8988T (cell line): ENCODE measurements around the gene NKIRAS2.

ENCODE experiments used
- DNase-seq: peaks from one replicate; pipeline ENCODE4 v3.0.0; 2011

Gene NKIRAS2

DNA sequence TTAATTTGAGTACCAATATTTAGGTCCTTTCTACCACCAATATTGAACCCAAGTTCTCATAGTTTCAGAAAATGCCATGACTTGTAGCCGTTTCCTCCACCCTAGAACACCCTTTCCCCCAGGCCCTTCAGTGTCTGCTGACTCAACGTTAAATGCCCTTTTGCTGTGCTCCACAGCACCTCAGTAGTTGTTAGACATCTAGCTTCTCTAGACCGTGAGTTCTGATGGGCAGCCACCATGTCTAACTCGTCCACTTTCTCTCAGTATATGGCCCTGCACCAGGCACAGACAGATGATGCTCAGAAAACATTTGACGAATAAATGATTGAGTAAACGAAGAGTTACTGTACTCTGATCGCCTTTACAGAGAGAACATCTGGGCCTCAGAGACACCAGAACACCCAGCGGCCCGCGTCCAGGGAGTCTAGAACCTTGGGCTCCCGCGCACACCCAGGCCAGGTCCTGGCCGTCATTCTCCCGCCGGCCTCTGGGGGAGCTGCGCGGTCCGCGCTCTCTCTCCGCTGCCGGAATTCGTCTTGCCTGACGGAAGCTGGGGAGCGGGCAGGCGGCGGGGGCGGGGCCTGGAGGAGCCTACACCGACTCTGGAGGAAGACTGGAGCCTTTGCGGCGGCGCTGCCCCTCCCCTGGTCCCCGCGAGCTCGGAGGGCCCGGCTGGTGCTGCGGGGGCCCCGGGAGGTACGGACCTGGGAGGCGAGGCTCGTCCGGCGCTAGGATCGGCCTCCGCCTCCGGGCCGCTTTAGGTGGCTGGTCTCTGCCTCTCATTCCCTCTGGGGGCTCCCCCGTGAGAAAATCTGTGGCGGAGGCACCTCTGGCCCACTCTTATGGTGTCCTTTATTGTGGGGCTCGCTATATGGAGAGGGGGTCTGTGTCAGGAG is at the start of gene NKIRAS2:
TSS of gene NKIRAS2 (plus strand) at position 582 of the 896 bp plus-strand sequence. CDS start 1,488 bp downstream, outside the sequence.
- peak; percentile 88 for DNase-seq

DNA sequence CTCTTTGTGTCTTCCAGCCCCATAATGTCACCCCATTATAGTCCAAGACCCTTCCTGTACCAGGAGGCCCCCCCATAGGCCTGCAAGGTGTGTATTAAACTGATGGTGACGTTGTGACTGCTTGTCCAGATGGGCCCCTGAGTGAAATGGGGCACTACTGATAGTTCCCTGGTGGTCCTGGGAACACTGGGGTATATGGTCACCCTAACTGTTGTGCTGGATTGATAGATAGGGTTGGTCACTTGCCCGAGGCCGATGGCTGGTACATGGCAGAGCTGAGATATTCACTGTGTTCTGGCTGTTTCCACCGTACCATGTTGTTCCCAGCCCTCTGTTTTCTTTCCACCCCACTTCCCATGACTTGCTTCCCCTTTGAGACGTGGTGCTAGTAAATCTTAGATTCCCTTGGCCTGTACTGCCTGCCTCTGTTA is 49.0 kb upstream of the NKIRAS2 start:
- no peak for DNase-seq

DNA sequence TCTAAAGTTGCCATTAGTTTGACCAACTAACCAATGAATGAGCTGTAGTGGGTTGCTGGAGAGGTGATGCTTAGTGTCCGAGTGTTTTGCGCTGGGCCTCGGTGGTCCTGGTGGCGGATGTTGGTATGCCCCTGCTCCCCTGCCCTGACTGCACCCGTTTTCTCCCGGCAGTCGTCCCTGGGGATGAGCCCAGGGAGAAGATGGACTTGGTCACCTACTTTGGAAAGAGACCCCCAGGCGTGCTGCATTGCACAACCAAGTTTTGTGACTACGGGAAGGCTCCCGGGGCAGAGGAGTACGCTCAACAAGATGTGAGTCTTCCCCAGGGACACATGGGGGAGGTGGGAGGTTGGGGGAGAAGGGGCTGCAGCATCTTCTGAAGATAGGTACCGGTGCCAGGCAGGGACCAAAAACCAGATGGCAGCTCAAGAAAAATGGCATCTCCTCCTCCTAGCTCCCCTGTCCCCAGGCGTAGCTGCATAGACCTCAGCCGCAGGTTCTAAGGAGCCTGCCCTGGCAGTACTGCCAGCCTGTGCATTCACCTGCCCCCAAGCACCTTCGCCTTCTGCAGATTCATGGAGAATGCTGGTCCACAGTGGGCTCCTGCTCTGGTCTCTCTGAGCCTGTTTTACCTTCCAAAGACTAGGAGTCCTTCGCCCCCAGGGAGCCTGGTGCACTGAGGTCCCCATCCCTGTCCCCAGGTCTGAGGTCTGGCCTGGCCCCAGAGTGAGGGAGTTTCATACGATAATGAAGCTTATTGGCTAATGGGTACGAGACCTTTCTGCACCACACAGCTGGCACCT is 48.0 kb upstream of the NKIRAS2 start:
- no peak for DNase-seq

DNA sequence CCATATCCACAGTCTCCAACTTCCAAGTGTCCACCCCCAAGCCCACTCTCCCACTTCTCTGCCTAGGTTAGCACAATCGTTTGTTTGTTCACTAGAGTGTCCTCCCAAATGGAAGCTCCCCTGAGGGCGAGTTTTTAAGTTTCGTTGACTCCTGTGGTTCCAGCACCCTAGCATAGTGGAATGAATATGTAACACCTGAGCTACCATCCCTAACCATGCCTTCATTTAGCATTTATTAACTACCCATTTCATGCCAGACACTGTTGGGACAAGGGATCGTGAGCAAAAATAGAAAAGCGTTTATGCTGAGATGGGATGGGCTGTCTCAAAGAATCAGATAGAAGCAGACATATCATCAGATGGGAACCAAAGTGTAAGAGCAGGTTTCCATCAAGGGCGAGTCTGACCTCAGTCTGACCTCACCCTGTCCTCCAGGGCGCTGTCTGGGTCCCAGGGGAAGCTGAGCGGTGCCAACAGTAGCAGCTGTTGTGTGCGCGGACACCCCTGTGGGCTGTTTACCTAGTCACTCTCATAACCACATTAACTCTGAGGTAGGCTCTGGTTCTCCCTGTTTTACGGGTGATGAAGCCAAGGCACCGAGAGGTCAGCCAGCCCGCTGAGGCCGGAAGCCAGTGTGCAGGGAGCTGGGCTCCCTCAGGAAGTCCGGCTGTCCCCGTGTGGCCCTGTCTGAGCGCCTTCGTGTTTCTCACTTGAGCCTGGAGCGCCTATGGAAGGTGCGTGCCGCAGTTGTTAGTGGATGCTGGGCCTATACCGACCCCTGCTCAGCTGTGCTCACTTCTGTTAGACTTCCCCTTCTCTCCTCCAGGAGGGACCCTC is 47.1 kb upstream of the NKIRAS2 start:
- no peak for DNase-seq

DNA sequence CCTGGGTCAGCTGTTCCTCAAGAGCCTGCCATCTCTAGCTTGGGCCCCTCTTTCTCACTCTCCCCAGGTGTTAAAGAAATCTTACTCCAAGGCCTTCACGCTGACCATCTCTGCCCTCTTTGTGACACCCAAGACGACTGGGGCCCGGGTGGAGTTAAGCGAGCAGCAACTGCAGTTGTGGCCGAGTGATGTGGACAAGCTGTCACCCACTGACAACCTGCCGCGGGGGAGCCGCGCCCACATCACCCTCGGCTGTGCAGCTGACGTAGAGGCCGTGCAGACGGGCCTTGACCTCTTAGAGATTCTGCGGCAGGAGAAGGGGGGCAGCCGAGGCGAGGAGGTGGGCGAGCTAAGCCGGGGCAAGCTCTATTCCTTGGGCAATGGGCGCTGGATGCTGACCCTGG is 46.5 kb upstream of the NKIRAS2 start:
- DNase-seq, result no peak

DNA sequence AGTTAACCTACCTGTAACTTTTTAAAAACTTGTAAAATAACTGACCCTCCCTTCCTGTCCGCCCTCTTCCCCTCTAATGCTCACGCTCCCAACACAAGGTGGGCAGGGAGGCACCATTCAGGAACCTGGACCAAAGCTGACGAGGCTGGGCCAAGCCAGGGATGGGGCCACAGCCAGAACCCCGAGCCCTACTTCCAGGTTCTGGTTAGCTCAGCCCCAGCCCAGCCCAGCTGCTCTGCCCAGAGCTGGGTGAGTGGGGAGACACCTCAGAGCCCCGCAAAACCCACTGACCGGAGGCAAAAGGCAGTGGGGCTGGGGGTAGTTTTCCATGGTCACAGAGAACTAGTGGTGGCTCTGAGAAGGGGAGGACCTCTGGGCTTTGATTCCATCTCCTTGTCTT is 45.9 kb upstream of the NKIRAS2 start:
- no peak for DNase-seq

DNA sequence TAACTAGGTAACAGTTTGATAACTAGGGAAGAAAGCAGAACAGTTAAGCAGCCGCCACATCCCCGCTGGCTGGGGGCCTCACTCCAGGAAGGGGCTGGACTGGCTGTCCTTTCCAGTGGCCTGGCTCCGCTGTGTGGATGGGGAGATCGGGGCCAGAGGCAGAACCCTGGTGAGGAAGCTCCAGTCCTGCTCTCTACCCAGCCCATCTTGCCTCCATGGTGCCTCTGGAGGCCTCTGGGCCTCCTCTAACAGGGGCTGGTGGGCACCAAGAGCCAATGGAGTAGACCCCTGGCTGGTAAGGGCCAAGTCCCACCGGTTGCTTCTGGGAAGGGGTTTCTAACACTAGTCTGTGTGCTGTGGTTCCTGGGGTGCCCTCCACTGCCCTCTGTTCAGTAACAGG is 45.2 kb upstream of the NKIRAS2 start:
- DNase-seq, result no peak

DNA sequence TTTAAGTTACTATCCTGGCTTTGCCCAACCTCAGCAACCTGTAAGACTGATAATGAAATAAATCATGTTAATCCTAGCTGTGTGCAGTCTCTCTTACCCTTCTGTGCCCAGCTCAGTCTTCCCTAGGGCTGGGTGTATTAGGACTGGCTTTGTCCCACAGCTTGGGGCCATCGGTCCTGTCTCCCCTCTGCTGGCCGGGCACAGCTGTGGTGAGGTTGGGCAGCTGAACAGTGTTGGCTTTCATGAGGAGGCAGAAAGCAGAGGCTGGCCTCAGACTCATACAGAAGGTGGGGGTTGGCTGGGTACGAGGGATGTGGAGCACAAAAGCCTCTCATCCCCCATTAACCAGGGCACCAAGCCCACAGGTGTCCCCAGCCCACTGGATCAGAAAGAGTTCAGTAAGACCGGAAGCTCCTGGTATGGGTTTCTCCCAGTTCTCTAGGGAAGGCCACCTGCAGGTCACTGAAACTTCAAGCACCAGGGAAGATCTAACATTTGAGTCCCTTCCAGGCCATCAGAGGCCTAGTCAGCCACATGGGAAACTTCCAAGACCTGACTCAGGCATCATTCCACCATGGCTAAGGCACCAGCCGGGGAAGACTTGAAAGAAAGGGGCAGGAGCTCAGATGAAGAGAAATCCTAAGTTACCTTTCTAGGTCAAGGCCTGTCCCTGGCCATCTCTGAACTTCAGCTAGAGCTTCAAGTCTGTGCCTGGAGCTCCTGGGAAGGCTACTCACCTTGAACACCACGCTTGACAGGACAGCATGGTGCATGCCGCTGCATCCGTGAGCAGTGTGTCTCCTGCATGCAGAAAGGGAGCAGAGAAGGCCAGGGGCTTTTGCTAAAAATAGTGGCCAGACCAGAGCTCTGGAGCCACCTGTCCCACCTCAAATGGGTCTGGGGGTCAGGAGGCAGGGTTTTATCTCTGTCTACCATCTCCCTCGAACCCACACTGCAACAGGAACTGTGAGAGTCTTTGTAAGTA is 44.5 kb upstream of the NKIRAS2 start:
- no peak for DNase-seq

DNA sequence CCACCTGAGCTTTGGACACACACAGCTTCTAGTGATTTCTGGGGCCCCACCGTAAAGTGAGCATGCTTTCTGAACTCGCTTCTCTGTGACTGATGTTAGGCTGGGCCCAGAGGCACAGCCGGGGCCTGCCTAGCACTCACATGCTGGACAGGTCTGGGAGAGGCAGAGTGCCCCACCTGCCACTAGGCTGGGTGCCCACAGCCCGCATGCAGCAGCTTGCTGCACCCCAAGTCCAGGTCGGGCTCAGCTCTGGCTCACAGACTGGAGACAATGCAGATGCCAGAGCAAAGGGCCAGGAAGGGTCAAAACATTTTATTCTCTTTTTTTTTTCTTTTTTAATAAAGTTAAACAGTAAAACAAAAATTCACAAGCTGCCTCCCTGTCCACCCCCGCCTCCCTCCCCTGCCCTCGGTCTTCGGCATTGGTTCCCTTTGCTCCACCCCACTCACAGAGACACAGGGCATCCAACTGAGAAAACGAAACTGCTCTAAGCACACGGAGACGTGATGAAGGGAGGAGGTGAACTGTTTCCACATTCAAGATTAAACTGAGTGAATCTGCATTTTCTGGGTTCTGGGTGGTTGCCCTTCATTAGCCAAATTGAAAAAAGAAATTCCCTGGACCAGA is 43.6 kb upstream of the NKIRAS2 start:
- no peak for DNase-seq

DNA sequence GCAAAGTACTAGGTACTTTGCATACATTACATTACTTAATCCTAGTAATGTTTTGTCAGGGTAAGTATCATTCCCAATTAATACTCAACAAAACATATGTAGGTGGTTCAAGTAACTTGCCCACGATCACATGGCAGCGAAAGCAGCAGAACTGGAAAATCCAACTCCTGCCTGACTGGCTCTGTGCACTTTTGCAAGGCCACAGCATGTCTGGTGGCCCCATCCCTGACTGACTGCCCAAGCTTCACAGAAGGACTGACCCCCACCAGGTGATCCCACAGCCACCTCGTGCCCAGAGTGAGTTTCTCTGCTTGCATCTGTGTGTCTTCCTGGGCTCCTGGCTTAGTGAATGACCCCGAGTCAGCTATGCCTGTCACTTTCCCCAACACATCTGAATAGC is 41.9 kb upstream of the NKIRAS2 start:
- DNase-seq, result no peak

DNA sequence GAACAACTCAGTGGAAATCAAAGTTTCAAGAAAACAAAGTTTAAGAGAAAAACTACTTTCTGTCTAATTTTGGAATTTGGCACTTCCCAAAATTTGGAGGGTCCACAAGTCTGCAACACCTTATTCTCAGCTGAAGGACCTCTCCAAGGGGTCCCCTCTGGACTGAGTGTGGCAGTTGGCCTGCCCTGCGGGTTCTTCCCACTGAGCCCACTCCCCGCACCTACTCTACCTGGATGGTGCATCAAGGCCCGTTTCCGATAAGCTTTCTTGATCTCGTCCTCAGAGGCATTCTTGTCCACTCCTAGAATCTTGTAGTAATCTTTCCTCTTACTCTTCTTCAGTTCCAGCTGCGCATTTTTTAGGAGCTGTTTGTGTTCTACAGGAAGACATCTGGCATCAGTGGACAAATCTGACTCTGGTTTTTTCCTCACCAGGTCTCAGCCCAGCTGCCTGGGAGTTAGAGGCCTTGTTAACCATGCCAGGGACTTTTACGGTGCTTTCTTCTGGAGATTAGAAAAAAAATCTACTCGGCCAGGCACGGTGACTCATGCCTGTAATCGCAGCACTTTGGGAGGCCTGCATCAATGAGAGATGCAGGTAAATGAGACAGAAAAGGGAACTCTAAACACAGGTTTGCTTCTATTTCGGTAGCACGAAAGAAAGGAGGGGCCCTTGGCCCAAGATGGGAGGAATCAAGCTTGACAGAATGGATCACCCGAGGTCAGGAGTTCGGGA is 37.7 kb upstream of the NKIRAS2 start:
- DNase-seq, result no peak

DNA sequence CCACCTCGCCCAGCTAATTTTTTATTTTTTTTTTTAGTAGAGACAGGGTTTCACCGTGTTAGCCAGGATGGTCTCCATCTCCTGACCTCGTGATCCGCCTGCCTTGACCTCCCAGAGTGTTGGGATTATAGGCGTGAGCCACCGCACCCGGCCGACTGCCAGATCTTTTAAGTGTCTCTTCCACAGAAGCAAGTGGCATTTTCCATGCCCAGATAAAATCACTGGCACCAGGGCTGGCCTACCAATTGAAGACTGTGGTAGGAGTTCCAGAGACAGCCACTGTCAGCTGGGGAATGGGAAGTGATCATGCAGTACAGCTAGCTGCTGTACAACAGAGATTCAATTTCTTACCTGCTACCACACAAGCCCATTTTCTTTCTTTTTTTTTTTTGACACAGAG is 35.4 kb upstream of the NKIRAS2 start:
- no peak for DNase-seq

DNA sequence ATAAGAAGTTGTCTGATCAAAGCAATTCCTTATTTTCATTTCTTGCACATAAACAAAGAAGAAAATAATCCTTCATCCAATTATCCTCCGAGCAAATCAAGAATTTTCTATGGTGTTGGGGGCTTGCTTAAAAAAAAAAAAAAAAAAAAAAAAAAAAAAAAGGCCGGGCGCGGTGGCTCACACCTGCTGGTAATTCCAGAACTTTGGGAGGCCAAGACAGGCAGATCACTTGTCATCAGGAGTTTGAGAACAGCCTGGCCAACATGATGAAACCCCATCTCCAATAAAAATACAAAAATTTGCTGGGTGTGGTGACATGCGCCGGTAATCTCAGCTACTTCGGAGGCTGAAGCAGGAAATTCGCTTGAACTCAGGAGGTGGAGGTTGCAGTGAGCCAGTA is 34.0 kb upstream of the NKIRAS2 start:
- DNase-seq, result no peak

DNA sequence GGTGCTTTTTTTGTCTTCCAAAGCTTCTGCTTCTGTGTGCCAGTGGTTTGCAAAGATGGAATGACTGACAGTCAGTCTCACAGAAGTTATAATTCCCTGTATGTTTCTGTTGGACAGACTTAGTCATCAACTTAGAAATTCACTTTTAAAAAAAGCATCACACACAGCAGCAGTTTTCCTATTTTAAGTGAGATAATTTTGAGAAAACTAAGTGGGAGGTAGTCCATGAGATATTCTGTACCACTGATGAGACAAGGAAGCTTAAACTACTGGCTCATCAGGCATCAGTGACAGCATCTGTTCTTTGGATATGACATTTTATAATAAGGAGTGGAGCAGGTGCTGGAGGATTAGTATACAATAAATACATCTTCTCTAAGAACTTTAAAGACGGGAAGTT is 33.3 kb upstream of the NKIRAS2 start:
- no peak for DNase-seq

DNA sequence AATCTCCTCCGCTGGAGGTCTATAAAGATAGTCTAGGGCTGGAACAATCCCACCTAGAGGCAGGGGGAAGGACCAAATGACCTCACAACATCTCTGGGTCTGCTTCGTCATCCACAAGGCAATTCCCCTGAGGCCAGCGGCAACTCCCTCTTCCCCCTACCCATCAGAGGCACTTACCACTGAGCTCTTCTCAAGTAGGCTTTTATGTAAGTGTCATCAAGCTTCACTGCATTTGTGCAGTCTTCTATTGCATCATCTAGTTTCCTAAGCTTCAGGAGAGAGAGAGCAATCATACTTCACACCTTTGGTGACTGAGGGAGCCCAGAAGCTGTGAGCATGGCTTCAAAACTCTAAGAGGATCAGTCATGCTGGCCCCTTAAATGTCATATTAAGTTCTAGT is 32.2 kb upstream of the NKIRAS2 start:
- no peak for DNase-seq

DNA sequence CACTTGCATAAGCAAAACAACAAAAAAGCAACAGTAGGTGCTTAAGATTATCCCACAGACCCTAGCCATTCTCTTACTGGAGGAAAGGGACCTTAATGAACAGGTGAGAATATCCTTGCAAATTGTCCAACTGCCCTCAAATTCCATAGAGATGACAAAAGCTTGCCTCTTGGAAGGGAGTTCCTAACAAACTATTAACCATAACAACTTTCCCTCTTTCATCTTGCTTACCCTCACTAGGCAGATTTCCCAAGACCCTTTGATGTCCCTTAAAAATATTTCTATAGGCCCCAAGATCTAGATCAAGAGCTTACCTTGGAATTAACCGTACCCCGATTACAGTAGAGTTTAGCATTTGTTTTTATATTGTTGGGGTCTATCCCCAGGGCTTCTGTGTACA is 31.5 kb upstream of the NKIRAS2 start:
- DNase-seq, result no peak

DNA sequence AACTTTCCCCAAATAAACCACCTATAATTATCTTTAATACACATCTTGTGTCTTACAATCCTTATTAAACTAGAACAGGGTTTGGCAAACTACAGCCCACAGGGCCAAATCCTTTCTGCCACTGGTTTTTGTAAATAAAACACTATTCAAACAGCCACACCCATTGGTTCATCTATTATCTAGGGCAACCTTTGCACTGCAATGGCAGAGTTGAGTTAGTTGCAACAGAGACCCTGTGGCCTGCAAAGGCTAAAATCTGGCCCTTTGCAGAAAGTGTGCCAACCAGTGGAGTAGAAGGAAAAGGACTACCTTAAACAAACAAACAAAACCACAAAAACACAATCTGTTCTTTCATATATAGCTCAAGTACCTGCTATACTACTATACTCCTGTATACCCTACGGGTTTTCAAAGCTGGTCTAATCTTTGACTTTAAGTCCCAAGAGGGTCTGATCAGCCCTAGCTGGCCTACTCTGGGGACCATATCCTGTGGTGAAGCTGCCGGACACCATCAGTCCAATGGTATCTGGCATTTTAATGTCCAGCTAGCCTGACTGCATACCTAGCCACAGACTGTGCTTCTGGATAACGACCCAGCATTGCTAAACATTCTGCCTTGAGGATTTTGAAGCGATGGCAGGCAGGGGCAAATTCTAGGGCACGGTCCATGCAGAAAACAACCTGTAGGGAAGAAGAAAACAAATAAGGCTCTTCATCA is 30.0 kb upstream of the NKIRAS2 start:
- DNase-seq, result no peak

DNA sequence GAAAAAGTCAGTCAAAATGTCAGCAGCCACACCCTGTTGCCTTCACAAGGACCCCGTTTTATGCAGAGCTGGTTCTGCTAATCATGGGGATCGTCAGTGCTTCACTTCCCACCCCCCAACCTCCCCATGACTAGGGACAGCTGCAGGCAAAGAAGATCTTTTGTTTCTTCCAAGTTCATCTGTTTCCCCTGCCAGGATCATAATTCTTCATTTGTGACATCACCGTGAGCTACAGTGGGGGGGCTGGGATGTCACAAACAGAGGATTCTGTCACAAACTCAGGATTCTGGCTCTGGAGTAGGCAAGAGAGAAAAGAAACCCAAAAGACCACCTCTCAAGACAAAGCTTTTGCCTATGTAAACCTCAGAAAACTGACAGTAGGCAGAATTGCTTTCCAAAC is 27.3 kb upstream of the NKIRAS2 start:
- no peak for DNase-seq

DNA sequence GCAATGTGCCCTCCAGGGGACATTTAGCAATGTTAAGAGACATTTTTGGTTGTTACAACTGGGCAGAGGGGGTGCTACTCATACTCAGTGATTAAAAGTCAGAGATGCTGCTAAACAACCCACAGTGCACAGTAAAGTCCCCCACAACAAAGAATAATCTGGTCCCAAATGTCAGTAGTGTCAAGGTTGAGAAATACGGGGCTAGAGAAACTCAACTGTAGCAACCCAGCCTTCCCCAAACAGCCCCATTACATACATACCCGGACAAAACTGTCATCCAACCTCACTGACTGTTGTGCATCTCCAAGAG is 23.1 kb upstream of the NKIRAS2 start:
- no peak for DNase-seq

DNA sequence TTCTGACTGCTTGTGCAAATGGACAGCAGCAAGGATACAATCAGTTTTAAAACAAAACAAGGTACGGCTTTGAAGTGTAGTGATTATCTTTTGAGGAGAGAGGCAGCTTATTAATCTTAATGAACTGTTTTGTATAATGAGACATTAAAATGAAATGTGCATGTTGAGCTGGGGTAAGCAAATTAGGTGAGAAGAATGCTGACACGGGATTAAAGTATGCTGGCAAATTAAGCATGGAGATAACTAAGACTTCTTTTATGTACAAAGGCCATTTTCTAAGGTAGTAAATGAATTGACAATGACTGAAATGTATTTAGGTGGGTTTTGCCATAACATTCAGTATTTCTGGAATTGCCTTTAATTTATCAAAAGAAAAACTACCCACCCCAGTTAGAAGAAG is 21.4 kb upstream of the NKIRAS2 start:
- DNase-seq, result no peak
